Caco-2 (cell line): ENCODE results near the gene TRAF7. TPM values are rescaled to one million over a fixed set of nuclear protein-coding genes. Genes with fewer than 3 reads are reported as not detected.

Experiments used
- BruUV-seq: library from RNA; stranded (reverse); fragments of 400-500 nt; replicated peaks from 2 replicates; lab custom pipeline; 2021; lab: Mats Ljungman, UMichigan
- CTCF ChIA-PET: fragments of 300-600 bp; sonication (Branson Sonifier 250); formaldehyde crosslinking; loops from one replicate; lab custom pipeline; 2022; ENCODE audit warnings: antibody characterized with exemption; lab: Charles Lee
- POLR2A ChIA-PET: fragments of 300-600 bp; sonication (Branson Sonifier 250); formaldehyde crosslinking; loops from one replicate; lab custom pipeline; 2022; ENCODE audit warnings: antibody characterized with exemption; lab: Charles Lee
- DNase-seq, 2 experiments: peaks; one replicate each; pipeline versions ENCODE4 v3.0.0 to v3.0.0-alpha.2; 2020 to 2022
- H3K27me3 ChIP-seq: replicated peaks from 2 replicates; pipeline ENCODE4 v1.6.0; 2011; ENCODE audit warnings: low read length; ENCODE audit not compliant: control insufficient read depth, insufficient read depth
- H3K36me3 ChIP-seq: 2 replicates; pipeline ENCODE4 v1.5.1; 2011; ENCODE audit warnings: low read length; ENCODE audit not compliant: control insufficient read depth, insufficient read depth
- H3K4me1 ChIP-seq: fragments of 250-450 bp; sonication (Bioruptor Pico); 2 replicates; pipeline ENCODE4 v1.5.1; 2020; ENCODE audit warnings: mild to moderate bottlenecking
- H3K4me3 ChIP-seq: 2 replicates; pipeline ENCODE4 v1.5.1; 2011; ENCODE audit warnings: low read depth, mild to moderate bottlenecking, control low read depth, low read length
- H3K9me3 ChIP-seq: fragments of 250-450 bp; sonication (Bioruptor Pico); 2 replicates; pipeline ENCODE4 v1.5.1; 2020; ENCODE audit warnings: mild to moderate bottlenecking, moderate library complexity
- H3K27ac Mint-ChIP-seq: one replicate; pipeline ENCODE4 v1.8.0; 2022; ENCODE audit warnings: mixed read lengths; ENCODE audit not compliant: unreplicated experiment
- H3K27me3 Mint-ChIP-seq: one replicate; pipeline ENCODE4 v1.8.0; 2022; ENCODE audit warnings: mixed read lengths; ENCODE audit not compliant: insufficient read depth, unreplicated experiment
- H3K36me3 Mint-ChIP-seq: one replicate; pipeline ENCODE4 v1.8.0; 2022; ENCODE audit warnings: mild to moderate bottlenecking, mixed read lengths; ENCODE audit not compliant: insufficient read depth, unreplicated experiment
- H3K4me1 Mint-ChIP-seq: one replicate; pipeline ENCODE4 v1.8.0; 2022; ENCODE audit warnings: low read depth, mixed read lengths; ENCODE audit not compliant: unreplicated experiment
- H3K4me3 Mint-ChIP-seq: one replicate; pipeline ENCODE4 v1.8.0; 2022; ENCODE audit warnings: mild to moderate bottlenecking, moderate library complexity, mixed read lengths; ENCODE audit not compliant: unreplicated experiment
- H3K9me3 Mint-ChIP-seq: one replicate; pipeline ENCODE4 v1.8.0; 2022; ENCODE audit warnings: mixed read lengths; ENCODE audit not compliant: unreplicated experiment
- intact Hi-C: fragments of 100-400 bp; cut with micrococcal nuclease; formaldehyde crosslinking; loops from one replicate; pipeline ENCODE4 v1.10.0; 2022; ENCODE audit not compliant: unreplicated experiment
- total RNA-seq: library from RNA; stranded (reverse); gene quantifications from 2 replicates; pipeline ENCODE4 v1.2.3, GENCODE V29; 2022
- TF ChIP-seq, protein P1 (sequence below), 2 experiments: fragments of 200-600 bp in 1 of 2; IDR thresholded peaks; 1 replicate in 1 of 2; 2 replicates in 1 of 2; pipeline versions ENCODE4 v1.5.1 to v1.8.0; 2011 to 2022; ENCODE audit warnings: antibody characterized with exemption in 1 of 2, control low read depth in 1 of 2, inconsistent platforms in 1 of 2, low read depth in 1 of 2, low read length in 1 of 2, mild to moderate bottlenecking in 1 of 2, moderate library complexity in 1 of 2; ENCODE audit not compliant: insufficient read depth in 1 of 2, severe bottlenecking in 1 of 2, unreplicated experiment in 1 of 2

Gene TRAF7
- total RNA-seq, 1 experiment from 2014 or later = 66.3 TPM

DNA sequence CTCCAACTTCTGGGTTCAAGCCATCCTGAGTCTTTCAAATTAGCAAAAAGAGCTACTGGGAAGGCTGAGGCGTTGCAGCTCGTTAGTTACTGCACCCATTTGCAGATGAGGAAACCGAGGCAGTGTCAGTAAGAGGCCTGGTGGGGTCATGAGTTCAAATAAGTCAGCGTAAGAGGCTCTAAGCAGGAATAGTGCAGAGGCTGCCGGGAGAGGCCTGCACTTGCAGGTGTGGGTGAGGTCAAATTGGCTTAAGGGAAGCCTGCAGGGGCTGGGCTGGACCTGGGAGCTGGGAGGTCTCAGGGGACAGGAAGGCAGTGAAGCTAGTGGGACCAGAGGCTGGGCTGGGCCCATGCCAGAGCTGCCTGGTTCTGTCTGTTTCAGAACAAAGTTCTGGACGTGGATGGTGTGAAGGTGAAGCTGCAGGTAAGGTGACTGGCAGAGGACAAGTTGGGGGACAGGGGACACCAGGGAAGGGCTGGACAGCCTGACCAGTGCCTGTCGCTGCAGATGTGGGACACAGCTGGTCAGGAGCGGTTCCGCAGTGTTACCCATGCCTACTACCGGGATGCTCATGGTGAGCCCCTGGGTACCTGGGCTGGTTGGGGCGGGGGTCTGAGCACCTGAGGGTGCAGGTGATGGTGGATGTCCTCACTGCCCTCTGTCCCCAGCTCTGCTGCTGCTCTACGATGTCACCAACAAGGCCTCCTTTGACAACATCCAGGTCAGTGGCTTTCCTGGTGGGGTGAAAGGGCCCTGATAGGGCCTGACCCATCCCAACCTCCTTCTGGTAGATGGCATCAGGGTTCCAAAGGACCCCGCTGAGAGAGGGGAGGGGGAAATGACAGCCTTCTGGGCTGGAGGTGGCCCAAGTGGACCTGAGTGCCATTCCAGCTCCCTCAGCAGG lies 4.1 kb upstream of the TRAF7 start:
- intact Hi-C loops = no loop called here
- Mint-ChIP-seq H3K27me3 (peaks cover 3% of the 10 kb centered on the region), H3K4me1 (peaks cover 20% of the 10 kb centered on the region), H3K27ac (peak overlapping the region; percentile 36), H3K9me3 (no peaks in the 10 kb centered on the region), H3K4me3 (peak overlapping the region; percentile 35), H3K36me3 (peaks cover 63% of the 10 kb centered on the region)
- peaks cover 8% of the 10 kb centered on the region for H3K36me3 ChIP-seq
- no peak for DNase-seq
- no peaks in the 10 kb centered on the region for H3K27me3 ChIP-seq
- H3K4me1 ChIP-seq = peaks cover 40% of the 10 kb centered on the region
- ChIA-PET POLR2A (no interaction called here), CTCF (interaction anchor here (0.9 to 1.2 kb wide), 3 partner anchors 11 to 100 kb away, joined by 3 to 4 read pairs (median 4); partner anchors contain the start of gene ECI1)
- H3K9me3 ChIP-seq = no peaks in the 10 kb centered on the region
- TF ChIP-seq, protein P1, sequence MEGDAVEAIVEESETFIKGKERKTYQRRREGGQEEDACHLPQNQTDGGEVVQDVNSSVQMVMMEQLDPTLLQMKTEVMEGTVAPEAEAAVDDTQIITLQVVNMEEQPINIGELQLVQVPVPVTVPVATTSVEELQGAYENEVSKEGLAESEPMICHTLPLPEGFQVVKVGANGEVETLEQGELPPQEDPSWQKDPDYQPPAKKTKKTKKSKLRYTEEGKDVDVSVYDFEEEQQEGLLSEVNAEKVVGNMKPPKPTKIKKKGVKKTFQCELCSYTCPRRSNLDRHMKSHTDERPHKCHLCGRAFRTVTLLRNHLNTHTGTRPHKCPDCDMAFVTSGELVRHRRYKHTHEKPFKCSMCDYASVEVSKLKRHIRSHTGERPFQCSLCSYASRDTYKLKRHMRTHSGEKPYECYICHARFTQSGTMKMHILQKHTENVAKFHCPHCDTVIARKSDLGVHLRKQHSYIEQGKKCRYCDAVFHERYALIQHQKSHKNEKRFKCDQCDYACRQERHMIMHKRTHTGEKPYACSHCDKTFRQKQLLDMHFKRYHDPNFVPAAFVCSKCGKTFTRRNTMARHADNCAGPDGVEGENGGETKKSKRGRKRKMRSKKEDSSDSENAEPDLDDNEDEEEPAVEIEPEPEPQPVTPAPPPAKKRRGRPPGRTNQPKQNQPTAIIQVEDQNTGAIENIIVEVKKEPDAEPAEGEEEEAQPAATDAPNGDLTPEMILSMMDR (IDR thresholded peaks at IDR 0.05; ENCODE audit: insufficient read depth in 1 of 2, low read depth in 1 of 2, low read length in 1 of 2, severe bottlenecking in 1 of 2, unreplicated experiment in 1 of 2) = no peak
- BruUV-seq = no TSS peak
- H3K4me3 ChIP-seq = no peak overlapping the region

DNA sequence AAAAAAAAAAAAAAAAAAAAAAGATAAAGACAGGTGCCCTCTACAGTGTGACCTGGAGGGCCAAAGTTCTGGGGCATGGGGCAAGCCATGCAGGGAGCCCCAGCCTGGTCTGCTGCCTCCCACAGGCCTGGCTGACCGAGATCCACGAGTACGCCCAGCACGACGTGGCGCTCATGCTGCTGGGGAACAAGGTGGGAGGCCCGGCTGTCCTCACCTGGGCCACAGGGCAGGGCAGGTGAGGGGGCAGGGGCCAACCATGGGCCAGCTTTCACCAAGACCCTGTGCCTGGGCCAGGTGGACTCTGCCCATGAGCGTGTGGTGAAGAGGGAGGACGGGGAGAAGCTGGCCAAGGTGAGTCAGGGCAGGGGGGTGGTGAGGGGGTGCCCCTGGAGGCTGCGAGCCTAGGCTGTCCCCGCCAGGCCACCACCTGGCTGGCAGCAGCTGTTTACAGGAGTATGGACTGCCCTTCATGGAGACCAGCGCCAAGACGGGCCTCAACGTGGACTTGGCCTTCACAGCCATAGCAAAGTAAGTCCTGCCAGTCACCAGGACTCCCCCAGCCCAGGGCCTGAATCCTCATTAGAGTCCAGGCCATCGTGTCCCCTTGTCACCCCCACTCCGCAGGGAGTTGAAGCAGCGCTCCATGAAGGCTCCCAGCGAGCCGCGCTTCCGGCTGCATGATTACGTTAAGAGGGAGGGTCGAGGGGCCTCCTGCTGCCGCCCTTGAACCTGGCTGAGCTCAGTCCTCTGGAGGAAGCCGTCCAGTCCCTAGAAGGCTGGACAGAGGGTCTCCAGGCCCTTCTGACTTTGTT lies 2.7 kb upstream of the TRAF7 start:
- H3K36me3 ChIP-seq = peaks cover 8% of the 10 kb centered on the region
- Mint-ChIP-seq H3K36me3 (peaks cover 63% of the 10 kb centered on the region), H3K27ac (peak overlapping the region; percentile 96), H3K27me3 (peaks cover 3% of the 10 kb centered on the region), H3K4me1 (peaks cover 35% of the 10 kb centered on the region), H3K4me3 (peak overlapping the region; percentile 80), H3K9me3 (no peaks in the 10 kb centered on the region)
- ChIA-PET POLR2A (no interaction called here), CTCF (interaction anchor here (0.6 kb wide), 1 partner anchor 322 kb away, joined by 4 read pairs; no protein-coding TSS in a partner anchor)
- peaks cover 53% of the 10 kb centered on the region for H3K4me1 ChIP-seq
- H3K27me3 ChIP-seq = no peaks in the 10 kb centered on the region
- no peaks in the 10 kb centered on the region for H3K9me3 ChIP-seq
- no peak for DNase-seq
- BruUV-seq = no TSS peak
- H3K4me3 ChIP-seq = peak overlapping the region; percentile 92
- intact Hi-C loops = no loop called here
- TF ChIP-seq, protein P1 (IDR thresholded peaks at IDR 0.05; ENCODE audit: insufficient read depth in 1 of 2, low read depth in 1 of 2, low read length in 1 of 2, severe bottlenecking in 1 of 2, unreplicated experiment in 1 of 2) = no peak
